Osteocyte (in vitro differentiated cells): ENCODE measurements around the gene C16orf89. TPM values are rescaled to one million over a fixed set of nuclear protein-coding genes. Genes with fewer than 3 reads are reported as not detected.
A peak's percentile ranks its signal among the peaks of the same experiment; 100 is the strongest.

ENCODE experiments used
- DNase-seq: peaks from one replicate; pipeline ENCODE4 v3.0.0; 2021; ENCODE audit warnings: mixed read lengths; ENCODE audit not compliant: unreplicated experiment; ENCODE audit errors: extremely low spot score
- H3K27ac Mint-ChIP-seq: one replicate; pipeline ENCODE4 v1.8.0; 2021; ENCODE audit warnings: mild to moderate bottlenecking, mixed read lengths; ENCODE audit not compliant: unreplicated experiment
- H3K27me3 Mint-ChIP-seq: one replicate; pipeline ENCODE4 v1.8.0; 2021; ENCODE audit warnings: mixed read lengths; ENCODE audit not compliant: unreplicated experiment
- H3K36me3 Mint-ChIP-seq: one replicate; pipeline ENCODE4 v1.8.0; 2021; ENCODE audit warnings: mixed read lengths; ENCODE audit not compliant: unreplicated experiment
- H3K4me1 Mint-ChIP-seq: one replicate; pipeline ENCODE4 v1.8.0; 2021; ENCODE audit warnings: mixed read lengths; ENCODE audit not compliant: unreplicated experiment
- H3K4me3 Mint-ChIP-seq: one replicate; pipeline ENCODE4 v1.8.0; 2021; ENCODE audit warnings: mild to moderate bottlenecking, moderate library complexity, mixed read lengths; ENCODE audit not compliant: unreplicated experiment
- H3K9me3 Mint-ChIP-seq: one replicate; pipeline ENCODE4 v1.8.0; 2021; ENCODE audit warnings: mixed read lengths; ENCODE audit not compliant: unreplicated experiment
- total RNA-seq: library from RNA; stranded (reverse); gene quantifications from 2 replicates; pipeline ENCODE4 v1.2.1, GENCODE V29; 2021
- TF ChIP-seq, protein P1 (sequence below): fragments of 200-600 bp; sonication (generic); IDR thresholded peaks from 2 replicates; pipeline ENCODE4 v1.5.0; 2021; ENCODE audit warnings: antibody characterized with exemption, mild to moderate bottlenecking, moderate library complexity

Gene C16orf89
- total RNA-seq, 1 donor from 2014 or later: not detected

DNA sequence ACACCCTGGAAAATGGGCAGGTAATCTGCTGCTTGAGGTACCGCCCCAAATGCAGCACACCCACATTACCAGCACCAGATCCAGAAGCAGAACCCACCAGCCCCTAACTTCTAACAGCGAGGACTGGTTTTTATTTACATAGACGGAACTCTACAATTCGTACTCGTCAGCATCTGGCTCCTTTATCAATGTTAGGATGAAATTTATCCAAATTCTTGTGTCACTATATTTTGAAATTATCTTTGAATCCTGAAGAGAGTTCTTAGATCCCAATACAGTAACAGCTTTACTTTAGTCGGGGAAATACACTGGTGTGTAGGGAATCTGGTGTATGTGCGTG, 5.6 kb upstream of the C16orf89 start:
- TF ChIP-seq, protein P1, sequence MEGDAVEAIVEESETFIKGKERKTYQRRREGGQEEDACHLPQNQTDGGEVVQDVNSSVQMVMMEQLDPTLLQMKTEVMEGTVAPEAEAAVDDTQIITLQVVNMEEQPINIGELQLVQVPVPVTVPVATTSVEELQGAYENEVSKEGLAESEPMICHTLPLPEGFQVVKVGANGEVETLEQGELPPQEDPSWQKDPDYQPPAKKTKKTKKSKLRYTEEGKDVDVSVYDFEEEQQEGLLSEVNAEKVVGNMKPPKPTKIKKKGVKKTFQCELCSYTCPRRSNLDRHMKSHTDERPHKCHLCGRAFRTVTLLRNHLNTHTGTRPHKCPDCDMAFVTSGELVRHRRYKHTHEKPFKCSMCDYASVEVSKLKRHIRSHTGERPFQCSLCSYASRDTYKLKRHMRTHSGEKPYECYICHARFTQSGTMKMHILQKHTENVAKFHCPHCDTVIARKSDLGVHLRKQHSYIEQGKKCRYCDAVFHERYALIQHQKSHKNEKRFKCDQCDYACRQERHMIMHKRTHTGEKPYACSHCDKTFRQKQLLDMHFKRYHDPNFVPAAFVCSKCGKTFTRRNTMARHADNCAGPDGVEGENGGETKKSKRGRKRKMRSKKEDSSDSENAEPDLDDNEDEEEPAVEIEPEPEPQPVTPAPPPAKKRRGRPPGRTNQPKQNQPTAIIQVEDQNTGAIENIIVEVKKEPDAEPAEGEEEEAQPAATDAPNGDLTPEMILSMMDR: no peak
- Mint-ChIP-seq H3K36me3 (peaks cover 12% of the 10 kb centered on the region), H3K27ac (peak overlapping the region; percentile 88), H3K4me3 (peak overlapping the region; percentile 92), H3K9me3 (no peaks in the 10 kb centered on the region), H3K4me1 (peaks cover 16% of the 10 kb centered on the region), H3K27me3 (peaks cover 16% of the 10 kb centered on the region)
- no peak for DNase-seq

DNA sequence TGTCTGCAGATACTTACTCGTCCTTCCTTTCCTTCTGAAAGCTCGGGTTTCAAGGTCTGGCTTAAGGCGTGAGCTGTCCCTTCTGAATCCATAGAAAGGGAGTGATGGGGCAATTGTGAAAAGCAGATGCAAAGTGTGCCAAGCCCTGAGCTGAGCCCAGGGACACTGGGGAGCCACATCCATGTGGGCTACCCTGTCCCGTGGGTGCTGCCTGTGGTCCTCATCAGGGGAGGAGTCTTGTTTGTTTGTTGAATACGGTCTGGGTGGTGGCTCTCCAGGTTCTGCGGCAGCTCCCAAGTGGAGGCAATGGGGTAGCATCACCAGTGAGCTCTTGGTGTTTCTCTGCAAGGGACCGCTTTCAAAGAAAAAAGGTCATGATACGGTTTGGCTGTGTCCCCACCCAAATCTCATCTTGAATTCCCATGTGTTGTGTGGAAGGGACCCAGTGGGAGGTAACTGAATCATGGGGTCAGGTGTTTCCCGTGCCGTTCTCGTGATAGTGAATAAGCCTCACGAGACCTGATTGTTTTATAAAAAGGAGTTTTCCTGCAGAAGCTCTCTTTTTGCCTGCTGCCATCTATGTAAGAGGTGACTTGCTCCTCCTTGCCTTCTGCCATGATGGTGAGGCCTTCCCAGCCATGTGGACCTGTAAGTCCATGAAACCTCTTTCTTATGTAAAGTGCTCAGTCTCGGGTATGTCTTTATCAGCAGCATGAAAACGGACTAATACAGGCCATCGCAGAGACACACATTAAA, 4.9 kb upstream of the C16orf89 start:
- Mint-ChIP-seq H3K36me3 (peaks cover 9% of the 10 kb centered on the region), H3K4me3 (peak overlapping the region; percentile 32), H3K27me3 (peaks cover 18% of the 10 kb centered on the region), H3K27ac (peak overlapping the region; percentile 88), H3K4me1 (peaks cover 16% of the 10 kb centered on the region), H3K9me3 (no peaks in the 10 kb centered on the region)
- no peak for DNase-seq
- TF ChIP-seq, protein P1: no peak

DNA sequence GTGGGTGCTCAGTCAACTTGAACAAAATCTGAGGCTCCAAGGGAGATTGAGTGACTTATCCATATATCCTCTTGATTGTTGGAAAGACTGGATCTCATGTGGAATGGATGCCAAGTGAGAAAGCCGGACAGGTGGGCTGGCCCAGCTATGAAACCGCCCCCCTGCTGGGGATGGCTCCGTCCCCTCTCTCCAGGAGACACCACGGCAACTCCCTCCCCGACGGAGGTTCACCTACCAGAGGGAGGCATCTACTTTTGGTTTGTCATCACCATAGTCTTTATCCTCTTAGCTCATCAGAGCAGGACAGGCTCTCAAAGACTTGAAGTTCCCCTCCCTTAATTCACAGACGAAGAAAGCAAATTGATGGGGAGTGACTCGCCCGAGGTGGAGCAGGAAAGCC, 4.1 kb upstream of the C16orf89 start:
- H3K27me3 Mint-ChIP-seq: peaks cover 18% of the 10 kb centered on the region
- H3K9me3 Mint-ChIP-seq: no peaks in the 10 kb centered on the region
- TF ChIP-seq, protein P1: no peak
- no peak overlapping the region for H3K4me3 Mint-ChIP-seq
- DNase-seq: no peak
- no peak overlapping the region for H3K27ac Mint-ChIP-seq
- H3K4me1 Mint-ChIP-seq: peaks cover 16% of the 10 kb centered on the region
- H3K36me3 Mint-ChIP-seq: peaks cover 2% of the 10 kb centered on the region

DNA sequence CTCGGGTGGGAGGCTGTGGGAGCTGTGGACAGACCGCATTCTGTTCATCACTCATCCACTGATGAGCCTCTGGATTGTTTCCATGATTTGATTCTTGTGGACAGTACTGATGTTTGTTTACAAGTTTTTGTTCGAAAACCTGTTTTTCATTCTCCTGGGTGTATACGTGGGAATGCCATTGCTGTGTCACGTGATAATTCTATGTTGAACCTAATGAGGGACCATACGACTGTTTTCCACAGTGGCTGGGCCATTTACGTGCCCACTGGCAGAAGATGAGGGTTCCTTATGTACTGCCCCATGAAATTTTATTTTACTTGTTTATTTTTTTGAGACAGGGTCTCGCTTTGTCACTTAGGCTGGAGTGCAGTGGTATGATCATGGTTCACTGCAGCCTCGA, 3.3 kb upstream of the C16orf89 start:
- no peaks in the 10 kb centered on the region for H3K36me3 Mint-ChIP-seq
- peaks cover 22% of the 10 kb centered on the region for H3K27me3 Mint-ChIP-seq
- no peak overlapping the region for H3K4me3 Mint-ChIP-seq
- TF ChIP-seq, protein P1: no peak
- H3K27ac Mint-ChIP-seq: no peak overlapping the region
- H3K4me1 Mint-ChIP-seq: peaks cover 16% of the 10 kb centered on the region
- no peaks in the 10 kb centered on the region for H3K9me3 Mint-ChIP-seq
- DNase-seq: no peak

DNA sequence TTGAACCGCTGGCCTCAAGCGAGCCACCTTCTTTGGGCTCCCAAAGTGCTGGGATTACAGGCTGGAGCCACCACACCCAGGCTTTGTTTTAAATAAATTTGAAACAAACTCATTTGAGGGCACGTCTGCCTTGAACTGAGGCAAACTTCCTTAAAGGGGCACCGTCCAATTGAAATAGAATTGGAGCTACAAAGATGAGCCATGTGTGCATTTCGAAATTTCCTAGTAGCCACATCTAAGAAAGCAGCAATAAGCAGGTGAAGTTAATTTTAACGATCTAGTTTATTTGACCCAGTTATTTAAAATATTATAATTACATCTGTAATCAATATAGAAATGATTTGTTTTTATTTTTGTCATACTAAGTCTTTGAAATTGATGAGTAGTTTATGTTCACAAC, 755 bp upstream of the C16orf89 start:
- Mint-ChIP-seq H3K4me3 (no peak overlapping the region), H3K4me1 (peaks cover 5% of the 10 kb centered on the region), H3K27ac (no peak overlapping the region), H3K9me3 (no peaks in the 10 kb centered on the region), H3K27me3 (peaks cover 39% of the 10 kb centered on the region), H3K36me3 (no peaks in the 10 kb centered on the region)
- DNase-seq: no peak
- TF ChIP-seq, protein P1: no peak
